Peyer's patch (tissue), 4 donors: Measurements from ENCODE around the gene CCDC88C. TPM values are rescaled to one million over a fixed set of nuclear protein-coding genes. Genes with fewer than 3 reads are reported as not detected.

ENCODE experiments used
- DNase-seq, 3 donors: peaks; one replicate each; pipeline ENCODE4 v3.0.0-alpha.2; 2017 to 2019
- H3K27ac ChIP-seq, 4 donors: fragments of 200-600 bp; sonication (generic); one replicate each; pipeline ENCODE4 v1.5.1; 2016 to 2019
- H3K27me3 ChIP-seq, 2 donors: fragments of 200-600 bp; sonication (generic); one replicate each; pipeline ENCODE4 v1.5.1; 2019
- H3K36me3 ChIP-seq, 3 donors: fragments of 200-600 bp; sonication (generic); one replicate each; pipeline ENCODE4 v1.5.1; 2016 to 2019
- H3K4me1 ChIP-seq, 4 donors: fragments of 200-600 bp; sonication (generic); one replicate each; pipeline ENCODE4 v1.5.1; 2016 to 2019
- H3K4me3 ChIP-seq, 4 donors: fragments of 200-600 bp; sonication (generic); 1 replicate in 3 of 4; 2 replicates in 1 of 4; pipeline ENCODE4 v1.5.1; 2016 to 2019; ENCODE audit warnings: mild to moderate bottlenecking in 1 of 4
- H3K9me3 ChIP-seq, 4 donors: fragments of 200-600 bp; sonication (generic); one replicate each; pipeline ENCODE4 v1.5.1; 2016 to 2019; ENCODE audit warnings: mild to moderate bottlenecking in 1 of 4
- CTCF ChIP-seq, 6 experiments: fragments of 450-650 bp in 4 of 6; fragments of 200-600 bp in 2 of 6; sonication (generic) in 1 of 6; IDR thresholded peaks; one replicate each; pipeline ENCODE4 v1.5.1; 2017 to 2019; ENCODE audit warnings: antibody characterized with exemption in 6 of 6, mild to moderate bottlenecking in 3 of 6, moderate library complexity in 1 of 6
- POLR2A ChIP-seq, 2 donors: fragments of 450-650 bp; IDR thresholded peaks; one replicate each; pipeline ENCODE4 v1.5.1; 2017; ENCODE audit warnings: antibody characterized with exemption in 2 of 2, mild to moderate bottlenecking in 2 of 2, moderate library complexity in 2 of 2
- total RNA-seq, 4 donors: library from RNA; depleted of rRNA; stranded (reverse); fragments of >200 nt; gene quantifications; one replicate each; pipeline ENCODE4 v1.1.0, GENCODE V29; 2016

Gene CCDC88C
- total RNA-seq, 4 donors from 2014 or later = 18.9 to 189 (median 77.2) TPM

- no peak overlapping the region for H3K27ac ChIP-seq
- no peaks in the 10 kb centered on the region for H3K27me3 ChIP-seq
- H3K4me3 ChIP-seq = no peak overlapping the region
- H3K36me3 ChIP-seq = peaks cover 0 to 73% (median 0%) of the 10 kb centered on the region in 3 donors
- no peak for TF ChIP-seq CTCF (IDR thresholded peaks at IDR 0.05)
- TF ChIP-seq POLR2A (IDR thresholded peaks at IDR 0.05) = no peak
- H3K4me1 ChIP-seq = no peaks in the 10 kb centered on the region
- H3K9me3 ChIP-seq = no peaks in the 10 kb centered on the region
- no peak for DNase-seq
These were observed 118.2 kb downstream of the CCDC88C start for GRCh38 chr14:91299121-91300115.

- Histone ChIP-seq H3K4me3 (no peak overlapping the region), H3K9me3 (no peaks in the 10 kb centered on the region), H3K36me3 (peaks cover 0 to 64% (median 0%) of the 10 kb centered on the region in 3 donors), H3K27ac (no peak overlapping the region), H3K27me3 (no peaks in the 10 kb centered on the region), H3K4me1 (no peaks in the 10 kb centered on the region)
- TF ChIP-seq CTCF (IDR thresholded peaks at IDR 0.05) (no peak), POLR2A (IDR thresholded peaks at IDR 0.05) (no peak)
- DNase-seq = no peak
These were observed 119.0 kb downstream of the CCDC88C start for GRCh38 chr14:91298576-91298975.

GRCh38 chr14:91297081-91297711 is 120.4 kb downstream of the CCDC88C start:
- no peaks in the 10 kb centered on the region for H3K4me1 ChIP-seq
- no peaks in the 10 kb centered on the region for H3K27me3 ChIP-seq
- no peak for DNase-seq
- TF ChIP-seq POLR2A (IDR thresholded peaks at IDR 0.05) (no peak), CTCF (IDR thresholded peaks at IDR 0.05) (no peak)
- no peak overlapping the region for H3K27ac ChIP-seq
- H3K36me3 ChIP-seq = peaks cover 0 to 69% (median 0%) of the 10 kb centered on the region in 3 donors
- H3K4me3 ChIP-seq = no peak overlapping the region
- H3K9me3 ChIP-seq = no peaks in the 10 kb centered on the region

GRCh38 chr14:91295851-91296796 is 121.5 kb downstream of the CCDC88C start:
- Histone ChIP-seq H3K4me3 (no peak overlapping the region), H3K36me3 (peaks cover 0 to 66% (median 0%) of the 10 kb centered on the region in 3 donors), H3K4me1 (no peaks in the 10 kb centered on the region), H3K27ac (no peak overlapping the region), H3K27me3 (no peaks in the 10 kb centered on the region), H3K9me3 (no peaks in the 10 kb centered on the region)
- DNase-seq = no peak
- TF ChIP-seq POLR2A (IDR thresholded peaks at IDR 0.05) = no peak
- no peak for TF ChIP-seq CTCF (IDR thresholded peaks at IDR 0.05)

GRCh38 chr14:91295276-91295845 is 122.3 kb downstream of the CCDC88C start:
- H3K27me3 ChIP-seq = no peaks in the 10 kb centered on the region
- TF ChIP-seq POLR2A (IDR thresholded peaks at IDR 0.05) (no peak), CTCF (IDR thresholded peaks at IDR 0.05) (no peak)
- H3K36me3 ChIP-seq = peaks cover 0 to 66% (median 0%) of the 10 kb centered on the region in 3 donors
- no peaks in the 10 kb centered on the region for H3K4me1 ChIP-seq
- H3K27ac ChIP-seq = no peak overlapping the region
- H3K4me3 ChIP-seq = no peak overlapping the region
- H3K9me3 ChIP-seq = no peaks in the 10 kb centered on the region
- DNase-seq = no peak
